HG02571 (cell line): ENCODE results near the gene LYPD5.
"Not testable (repeated sequence)": the region's sequence is repeated elsewhere in the genome, so short reads cannot be mapped to it uniquely, and the experiment has no call there.

ENCODE experiments used
- ATAC-seq: cut with Tn5 transposase; IDR thresholded peaks from one replicate; pipeline ENCODE4 v1.9.1; 2021; ENCODE audit warnings: mild to moderate bottlenecking, moderate library complexity; ENCODE audit not compliant: unreplicated experiment

LYPD5 gene

DNA sequence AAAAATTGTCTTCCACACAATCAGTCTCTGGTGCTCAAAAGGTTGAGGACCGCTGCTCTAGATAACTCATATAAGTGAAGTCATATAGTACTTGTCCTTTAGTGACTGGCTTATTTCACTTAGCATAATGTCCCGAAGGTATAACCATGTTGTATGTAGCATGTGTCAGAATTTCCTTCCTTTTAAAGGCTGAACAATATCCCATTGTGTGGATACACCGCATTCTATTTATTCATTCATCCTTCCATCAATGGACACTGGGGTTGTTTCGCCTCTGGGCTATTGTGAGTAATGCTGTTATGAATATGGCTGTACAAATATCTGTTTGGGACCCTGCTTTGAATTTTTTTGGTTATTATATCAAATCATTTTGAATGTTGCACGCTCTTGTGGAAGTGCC is 4.6 kb upstream of the LYPD5 start:
- no peak for ATAC-seq

DNA sequence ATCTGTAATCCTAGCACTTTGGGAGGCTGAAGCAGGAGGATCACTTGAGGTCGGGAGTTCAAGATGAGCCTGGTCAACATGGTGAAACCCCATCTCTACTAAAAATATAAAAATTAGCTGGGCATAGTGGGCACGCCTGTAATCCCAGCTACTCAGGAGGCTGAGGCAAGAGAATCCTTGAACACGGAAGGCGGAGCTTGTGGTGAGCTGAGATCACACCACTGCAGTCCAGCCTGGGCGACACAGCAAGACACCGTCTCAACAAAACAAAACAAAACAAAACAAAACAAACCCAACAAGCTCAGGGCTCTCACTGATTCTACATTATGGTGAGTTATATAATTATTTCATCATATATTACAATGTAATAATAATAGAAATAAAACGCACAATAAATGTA is 4.2 kb upstream of the LYPD5 start:
- not testable (repeated sequence) for ATAC-seq

DNA sequence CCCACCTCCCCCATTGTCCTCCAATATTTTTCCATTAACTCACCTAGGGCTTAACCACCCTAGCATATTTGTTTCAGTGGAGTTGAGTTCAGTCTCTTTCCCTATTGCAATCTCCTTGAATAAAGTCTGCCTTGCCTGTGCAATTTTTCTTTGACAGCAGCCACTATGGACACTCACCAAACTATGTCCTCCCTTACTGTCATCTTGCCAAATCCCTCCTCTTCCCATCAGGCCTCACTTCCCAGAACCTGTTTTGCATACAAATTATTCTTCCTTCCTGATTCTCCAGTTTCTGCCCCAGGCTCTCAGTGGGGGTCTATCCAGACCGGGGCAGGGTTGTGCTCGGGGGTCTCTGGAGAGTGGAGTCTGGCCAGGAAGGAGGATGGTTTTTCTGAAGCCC is 2.2 kb upstream of the LYPD5 start:
- ATAC-seq = no peak

GRCh38 chr19:43799502-43800142 is 2.6 kb downstream of the LYPD5 start:
- no peak for ATAC-seq

DNA sequence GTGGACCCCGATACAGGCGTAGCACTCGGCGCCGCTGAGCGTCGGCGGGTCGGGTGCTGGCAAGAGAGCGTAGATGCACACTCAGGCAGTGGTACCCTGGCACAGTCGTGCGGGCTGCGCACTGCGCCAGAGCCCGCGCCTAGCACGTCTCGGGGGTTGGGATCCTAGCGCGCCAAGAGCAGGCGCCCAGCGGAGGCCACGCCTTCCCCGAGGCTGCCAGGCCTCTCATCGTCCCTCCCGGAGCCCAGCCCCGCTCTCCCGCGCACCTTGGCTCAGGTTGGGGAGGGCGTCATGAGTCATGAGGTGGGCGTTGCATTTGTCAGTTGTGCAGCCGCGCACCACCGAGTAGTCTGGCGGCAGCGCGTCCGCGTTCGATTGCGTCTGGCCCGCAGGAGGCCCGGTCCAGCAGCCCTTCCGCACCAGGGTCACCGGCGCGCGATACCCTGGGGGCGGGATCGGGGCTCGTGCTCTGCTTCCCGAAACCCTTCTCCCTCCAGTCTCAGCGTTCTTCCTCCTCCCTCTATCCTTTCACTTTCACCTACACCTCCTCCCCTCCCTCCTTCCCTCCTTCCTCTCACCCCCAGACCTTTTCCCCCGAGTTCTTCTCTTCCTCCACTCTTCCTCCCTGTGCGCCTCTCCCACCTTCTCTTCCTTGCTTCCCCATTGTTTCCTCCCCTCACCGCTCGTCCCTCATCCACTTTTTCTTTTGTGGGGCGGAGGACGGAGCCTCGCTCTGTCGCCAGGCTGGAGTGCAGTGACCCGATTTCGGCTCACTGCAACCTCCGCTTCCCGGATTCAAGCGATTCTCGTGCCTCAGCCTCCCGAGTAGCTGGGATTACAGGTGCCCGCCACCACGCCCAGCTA is 3.5 kb downstream of the LYPD5 start:
- no peak for ATAC-seq

GRCh38 chr19:43798026-43798545 is 4.2 kb downstream of the LYPD5 start:
- no peak for ATAC-seq

GRCh38 chr19:43797556-43797955 is 4.7 kb downstream of the LYPD5 start:
- ATAC-seq = no peak

DNA sequence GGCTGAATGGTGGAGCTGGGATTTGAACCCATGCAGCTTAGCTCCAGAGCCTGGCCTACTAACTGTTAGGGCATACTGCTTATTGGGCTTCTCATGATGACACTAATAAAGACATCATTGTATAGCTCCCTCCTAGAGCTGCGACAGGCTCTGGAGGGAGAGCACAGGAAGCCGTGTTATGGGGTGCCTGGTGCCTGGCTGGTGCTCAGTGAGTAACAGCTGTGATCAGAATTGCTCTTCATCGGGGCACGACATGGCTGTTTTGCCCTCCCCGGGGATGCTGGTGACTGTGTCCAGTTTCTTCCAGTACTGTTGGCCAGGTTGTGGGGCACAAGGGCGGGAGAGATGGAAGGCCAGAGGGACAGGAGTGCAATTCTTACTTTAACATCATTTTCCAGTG is 5.1 kb downstream of the LYPD5 start:
- no peak for ATAC-seq

GRCh38 chr19:43790587-43790986 is 11.7 kb downstream of the LYPD5 start:
- no peak for ATAC-seq

DNA sequence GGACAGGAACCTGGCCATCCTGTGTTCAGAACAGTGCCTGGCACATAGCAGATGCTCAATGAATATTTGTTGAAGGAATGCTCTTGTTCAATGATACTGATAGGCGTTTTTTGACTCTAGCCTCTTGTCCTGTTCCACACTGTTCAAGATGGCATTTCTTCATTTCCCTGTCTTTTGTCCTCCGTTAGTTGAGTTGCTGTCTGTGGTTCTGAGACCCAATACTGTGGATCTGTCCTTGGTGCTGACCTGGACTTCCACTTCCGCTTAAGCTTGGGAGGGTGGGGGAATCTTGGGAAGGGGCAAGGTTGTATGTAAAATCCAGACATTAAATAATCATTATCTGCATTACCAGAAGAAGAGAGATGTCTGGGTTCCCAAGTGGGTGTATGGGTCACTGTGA is 13.2 kb downstream of the LYPD5 start:
- ATAC-seq = no peak

- ATAC-seq = no peak
Observed at GRCh38 chr19:43786665-43787064, 15.6 kb downstream of the LYPD5 start.

DNA sequence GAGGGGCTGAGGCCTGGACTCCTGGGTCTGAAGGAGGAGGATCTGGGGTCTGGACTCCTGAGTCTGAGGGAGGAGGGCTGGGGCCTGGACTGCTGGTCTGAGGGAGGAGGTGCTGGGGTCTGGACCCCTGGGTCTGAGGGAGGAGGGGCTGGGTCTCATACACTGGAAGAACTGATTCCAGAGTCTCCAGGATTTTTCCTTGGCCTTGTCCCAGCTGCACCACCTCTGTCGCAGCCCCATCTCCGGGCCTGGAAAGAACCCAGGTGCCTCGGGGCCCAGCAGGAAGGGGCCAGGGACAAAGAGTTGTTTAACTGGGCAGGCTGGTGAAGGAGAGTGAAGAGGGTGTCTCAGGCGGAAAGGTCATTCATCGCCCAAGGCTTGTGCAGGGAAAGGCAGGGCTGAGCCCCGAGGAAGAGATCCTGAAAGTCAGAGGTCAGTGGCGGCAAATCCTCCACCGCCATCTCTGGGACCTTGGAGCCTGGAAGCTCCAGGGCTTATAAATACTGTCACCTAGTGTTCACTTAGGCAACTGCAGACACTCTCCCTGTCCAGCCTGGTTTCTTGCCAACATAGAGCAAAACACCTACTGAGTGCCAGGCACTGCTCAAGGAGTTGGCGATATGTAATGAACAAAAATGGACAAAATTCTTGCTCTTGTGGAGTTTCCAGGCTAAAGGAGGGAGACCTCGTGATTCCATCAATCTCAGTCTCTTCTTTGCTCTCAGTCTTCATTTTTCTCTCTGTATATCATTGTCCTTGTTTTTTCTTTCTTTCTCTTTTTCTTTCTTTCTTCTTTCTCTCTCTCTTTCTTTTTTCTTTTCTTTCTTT is 17.1 kb downstream of the LYPD5 start:
- ATAC-seq = no peak

DNA sequence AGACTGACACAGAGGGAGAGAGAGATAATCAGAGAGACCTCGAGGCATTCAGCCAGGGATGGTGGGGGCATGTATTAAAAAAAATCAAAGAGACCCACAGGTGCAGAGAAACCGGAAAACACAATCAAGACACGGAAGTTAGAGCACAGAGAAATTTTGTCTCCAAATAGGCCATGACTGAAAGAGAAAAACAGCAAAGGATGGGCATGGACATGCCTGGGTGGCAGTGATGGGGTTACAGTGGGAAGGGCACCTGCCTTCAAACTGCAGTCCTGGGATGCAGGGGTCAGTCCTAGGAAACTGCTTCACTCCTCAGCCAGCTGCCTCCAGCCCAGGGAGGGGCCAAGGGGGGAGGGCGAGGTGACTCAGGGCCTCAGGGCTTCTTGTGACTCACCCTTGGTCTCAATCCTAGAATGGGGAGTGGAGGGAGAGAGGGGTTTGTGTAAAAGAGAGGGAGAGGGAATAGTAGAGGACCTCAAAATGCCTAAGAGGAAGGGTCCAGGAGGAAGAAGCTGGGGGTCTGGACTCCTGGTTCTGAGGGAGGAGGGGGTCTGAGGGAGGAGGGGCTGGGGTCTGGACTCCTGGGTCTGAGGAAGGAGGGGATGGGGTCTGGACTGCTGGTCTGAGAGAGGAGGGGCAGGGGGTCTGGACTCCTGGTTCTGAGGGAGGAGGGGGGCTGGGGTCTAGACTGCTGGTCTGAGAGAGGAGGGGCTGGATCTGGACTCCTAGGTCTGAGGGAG is 17.8 kb downstream of the LYPD5 start:
- ATAC-seq = no peak

DNA sequence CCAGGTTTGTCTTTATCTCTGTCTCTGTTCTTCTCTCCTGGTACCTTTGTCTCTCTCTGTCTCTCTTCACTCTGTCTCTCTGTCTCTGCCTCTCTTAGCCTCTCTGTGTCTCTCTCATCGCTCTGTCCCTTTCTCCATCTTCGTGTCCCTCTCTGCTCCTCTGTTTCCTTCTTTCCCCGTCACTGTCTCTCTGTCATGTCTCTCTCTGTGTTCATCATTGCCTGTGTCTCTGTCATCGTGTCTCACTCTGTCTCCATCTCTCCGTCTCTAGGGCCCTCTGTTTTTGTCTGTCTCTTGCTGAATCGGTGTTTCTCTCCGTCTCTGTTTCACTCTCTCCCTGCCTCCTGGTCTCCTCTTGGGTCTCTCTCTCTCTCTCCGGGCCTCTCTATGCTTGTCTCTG is 18.6 kb downstream of the LYPD5 start:
- ATAC-seq = no peak

- ATAC-seq = no peak
Observed at GRCh38 chr19:43782689-43783231, 19.5 kb downstream of the LYPD5 start.

DNA sequence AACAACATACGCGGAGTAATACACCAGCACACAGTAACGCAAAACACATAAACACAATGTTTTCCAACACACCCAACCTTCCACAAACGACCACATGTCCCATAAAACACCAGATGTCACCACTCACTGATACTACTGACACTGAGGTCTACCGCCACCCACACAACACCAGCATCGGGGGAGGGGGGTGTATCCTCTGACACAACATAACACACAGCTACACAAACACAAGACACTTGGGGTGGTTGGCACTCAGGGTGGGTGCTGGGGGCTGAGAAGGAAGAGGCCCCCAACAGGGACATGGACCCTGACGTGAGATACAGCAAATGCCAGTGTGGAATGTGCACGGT is 20.0 kb downstream of the LYPD5 start:
- ATAC-seq = no peak

DNA sequence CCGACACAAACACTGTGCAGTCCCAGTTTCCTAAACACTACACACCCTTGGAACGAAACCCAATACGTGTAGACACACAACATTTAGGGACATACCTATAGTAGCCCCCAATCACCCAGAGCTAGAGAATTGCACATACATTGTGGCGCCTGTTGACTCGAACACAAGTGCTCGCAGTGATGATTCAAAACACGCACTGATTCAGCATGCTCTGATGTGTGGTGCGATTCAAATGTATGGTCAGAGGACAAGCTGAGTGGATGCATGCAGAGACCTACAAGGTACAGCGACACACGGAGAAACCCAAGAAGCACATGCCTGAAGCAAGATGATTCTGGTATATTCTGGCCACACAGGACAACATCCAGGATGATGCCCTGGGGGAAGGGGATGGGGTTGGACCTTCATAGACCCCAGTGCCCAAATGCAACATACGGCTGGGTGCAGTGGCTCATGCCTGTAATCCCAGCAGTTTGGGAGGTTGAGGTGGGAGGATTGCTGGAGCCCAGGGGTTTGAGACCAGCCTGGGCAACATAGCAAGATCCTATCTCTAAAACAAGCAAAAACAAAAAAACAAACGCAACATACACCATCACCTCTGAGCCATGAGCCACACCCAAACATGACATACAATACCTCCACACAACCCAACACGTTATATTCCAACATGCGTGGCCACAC is 20.5 kb downstream of the LYPD5 start:
- ATAC-seq = no peak

- ATAC-seq = no peak
Observed at GRCh38 chr19:43780706-43781525, 21.3 kb downstream of the LYPD5 start, which contains the start of gene KCNN4. Gene KCNN4, minus strand, starts transcription at chr19:43780973. Its CDS starts 112 bp downstream, at chr19:43780861.

DNA sequence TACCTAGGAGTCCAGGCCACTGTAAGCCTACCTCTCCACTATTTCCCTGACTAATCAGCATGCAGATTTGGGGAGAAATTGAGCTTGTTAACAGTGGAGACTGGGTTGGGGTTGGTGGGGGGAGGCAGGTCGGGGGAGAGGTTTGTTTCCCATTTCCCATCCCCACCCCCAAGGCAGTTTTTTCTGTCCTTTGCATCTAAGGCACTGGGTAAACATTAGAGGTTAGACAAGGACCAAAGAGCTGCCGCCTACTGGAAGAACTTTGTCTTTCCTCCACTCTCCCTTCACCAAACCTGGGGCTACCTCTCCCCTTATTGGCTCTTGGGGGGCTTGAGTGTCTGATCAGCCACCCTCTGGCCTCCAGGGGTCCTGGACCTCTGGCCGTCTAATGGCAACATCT is 22.4 kb downstream of the LYPD5 start:
- ATAC-seq = no peak
